Rectal smooth muscle tissue (tissue), 1 donor: Measurements from ENCODE around the gene GPR31.

ENCODE experiments used
- H3K27ac ChIP-seq: one replicate; pipeline ENCODE4 v1.7.0; 2013; ENCODE audit warnings: low read depth, low read length, inconsistent platforms
- H3K27me3 ChIP-seq: one replicate; pipeline ENCODE4 v1.7.0; 2013; ENCODE audit warnings: low read length; ENCODE audit not compliant: control insufficient read depth, insufficient read depth
- H3K36me3 ChIP-seq: one replicate; pipeline ENCODE4 v1.7.0; 2013; ENCODE audit warnings: low read length; ENCODE audit not compliant: control insufficient read depth, insufficient read depth
- H3K4me1 ChIP-seq: one replicate; pipeline ENCODE4 v1.7.0; 2013; ENCODE audit warnings: low read length; ENCODE audit not compliant: control insufficient read depth, insufficient read depth
- H3K4me3 ChIP-seq: one replicate; pipeline ENCODE4 v1.7.0; 2013; ENCODE audit warnings: low read length
- H3K9ac ChIP-seq: one replicate; pipeline ENCODE4 v1.7.0; 2013; ENCODE audit warnings: low read length

Gene GPR31

GRCh38 chr6:167145461-167145860 lies 12.3 kb downstream of the GPR31 start:
- no peaks in the 10 kb centered on the region for H3K36me3 ChIP-seq
- no peak overlapping the region for H3K4me3 ChIP-seq
- no peaks in the 10 kb centered on the region for H3K4me1 ChIP-seq
- H3K27ac ChIP-seq: no peak overlapping the region
- H3K9ac ChIP-seq: no peak overlapping the region
- no peaks in the 10 kb centered on the region for H3K27me3 ChIP-seq

- H3K36me3 ChIP-seq: no peaks in the 10 kb centered on the region
- H3K4me1 ChIP-seq: no peaks in the 10 kb centered on the region
- no peak overlapping the region for H3K4me3 ChIP-seq
- H3K27me3 ChIP-seq: no peaks in the 10 kb centered on the region
- no peak overlapping the region for H3K27ac ChIP-seq
- H3K9ac ChIP-seq: no peak overlapping the region
These were observed 14.7 kb downstream of the GPR31 start for GRCh38 chr6:167143041-167143440.

- Histone ChIP-seq H3K27me3 (no peaks in the 10 kb centered on the region), H3K27ac (no peak overlapping the region)
These were observed 15.4 kb downstream of the GPR31 start for GRCh38 chr6:167142433-167142761.

GRCh38 chr6:167141667-167142432 lies 15.9 kb downstream of the GPR31 start:
- H3K4me3 ChIP-seq: no peak overlapping the region
- no peak overlapping the region for H3K9ac ChIP-seq
- H3K27me3 ChIP-seq: no peaks in the 10 kb centered on the region
- no peaks in the 10 kb centered on the region for H3K36me3 ChIP-seq
- no peaks in the 10 kb centered on the region for H3K4me1 ChIP-seq
- no peak overlapping the region for H3K27ac ChIP-seq

More at GRCh38 chr6:167142433-167142761, 15.4 kb downstream of the GPR31 start:
- Histone ChIP-seq H3K4me1 (no peaks in the 10 kb centered on the region), H3K9ac (no peak overlapping the region), H3K4me3 (no peak overlapping the region), H3K36me3 (no peaks in the 10 kb centered on the region)

- no peak overlapping the region for H3K4me3 ChIP-seq
These were observed 16.9 kb downstream of the GPR31 start for GRCh38 chr6:167140589-167141474.

GRCh38 chr6:167139761-167140160 lies 18.0 kb downstream of the GPR31 start:
- Histone ChIP-seq H3K27ac (no peak overlapping the region), H3K36me3 (no peaks in the 10 kb centered on the region), H3K9ac (no peak overlapping the region), H3K27me3 (no peaks in the 10 kb centered on the region), H3K4me1 (no peaks in the 10 kb centered on the region), H3K4me3 (no peak overlapping the region)

More at GRCh38 chr6:167140589-167141474, 16.9 kb downstream of the GPR31 start:
- Histone ChIP-seq H3K4me1 (no peaks in the 10 kb centered on the region), H3K9ac (no peak overlapping the region), H3K27me3 (no peaks in the 10 kb centered on the region), H3K27ac (no peak overlapping the region), H3K36me3 (no peaks in the 10 kb centered on the region)

GRCh38 chr6:167137881-167138280 lies 19.9 kb downstream of the GPR31 start:
- no peaks in the 10 kb centered on the region for H3K36me3 ChIP-seq

GRCh38 chr6:167137081-167137480 lies 20.7 kb downstream of the GPR31 start:
- Histone ChIP-seq H3K9ac (no peak overlapping the region), H3K4me1 (no peaks in the 10 kb centered on the region), H3K27ac (no peak overlapping the region), H3K4me3 (no peak overlapping the region), H3K36me3 (no peaks in the 10 kb centered on the region), H3K27me3 (no peaks in the 10 kb centered on the region)

More at GRCh38 chr6:167137881-167138280, 19.9 kb downstream of the GPR31 start:
- Histone ChIP-seq H3K27me3 (no peaks in the 10 kb centered on the region), H3K27ac (no peak overlapping the region), H3K4me1 (no peaks in the 10 kb centered on the region), H3K4me3 (no peak overlapping the region), H3K9ac (no peak overlapping the region)

- H3K27ac ChIP-seq: no peak overlapping the region
- no peak overlapping the region for H3K9ac ChIP-seq
- H3K4me1 ChIP-seq: peaks cover 3% of the 10 kb centered on the region
- H3K4me3 ChIP-seq: no peak overlapping the region
- no peaks in the 10 kb centered on the region for H3K36me3 ChIP-seq
- H3K27me3 ChIP-seq: no peaks in the 10 kb centered on the region
These were observed 21.4 kb downstream of the GPR31 start for GRCh38 chr6:167136376-167136775.

GRCh38 chr6:167134448-167135328 lies 23.1 kb downstream of the GPR31 start:
- Histone ChIP-seq H3K27me3 (no peaks in the 10 kb centered on the region), H3K4me3 (no peak overlapping the region), H3K9ac (no peak overlapping the region), H3K4me1 (peaks cover 3% of the 10 kb centered on the region), H3K36me3 (no peaks in the 10 kb centered on the region), H3K27ac (no peak overlapping the region)

- Histone ChIP-seq H3K4me1 (peaks cover 3% of the 10 kb centered on the region), H3K9ac (no peak overlapping the region), H3K36me3 (no peaks in the 10 kb centered on the region), H3K27me3 (no peaks in the 10 kb centered on the region), H3K4me3 (no peak overlapping the region), H3K27ac (peak overlapping the region; percentile 89)
These were observed 26.8 kb downstream of the GPR31 start for GRCh38 chr6:167130712-167131684.
